Measurements from ENCODE around the gene ACADS. TPM values are rescaled to one million over a fixed set of nuclear protein-coding genes. Genes with fewer than 3 reads are reported as not detected.

ACADS gene
- total and polyA plus RNA-seq, 9 of the 15 experiments (the other 6 are each of a cell fraction or from before 2014, with no cell fraction given): 0.06 to 20.3 (median 8.8) TPM

- BruUV-seq (replicated peaks): no TSS peak
- H3K36me3 ChIP-seq (ENCODE audit: control insufficient read depth, insufficient read depth, low read length): no peaks in the 10 kb centered on the region
- no peak overlapping the region for H3K4me3 ChIP-seq
- no peaks in the 10 kb centered on the region for H3K9me1 ChIP-seq (ENCODE audit: control insufficient read depth, insufficient read depth, low read length)
- no peaks in the 10 kb centered on the region for H3K79me2 ChIP-seq (ENCODE audit: control insufficient read depth, insufficient read depth, low read length)
- DNase-seq (ENCODE audit: extremely low read depth in 1 of 4, low spot score in 3 of 4) (no peak), FAIRE-seq (no peak), ATAC-seq (no peak)
- no peak overlapping the region for H3K4me2 ChIP-seq (ENCODE audit: insufficient read depth, low read length)
- no peak overlapping the region for H3K27ac ChIP-seq (ENCODE audit: extremely low read depth, low read depth, low read length)
- in situ Hi-C loops (cut with MboI): no loop called here
- H3K9ac ChIP-seq (ENCODE audit: insufficient read depth in 1 of 2, low read depth in 2 of 2, low read length in 2 of 2): no peak overlapping the region
- H3K4me1 ChIP-seq (replicated peaks in 1 of 2; ENCODE audit: control insufficient read depth in 2 of 2, insufficient read depth in 2 of 2, low read length in 2 of 2): no peaks in the 10 kb centered on the region; a peak in 2 of 5 replicates
- no peaks in the 10 kb centered on the region for H4K20me1 ChIP-seq (replicated peaks; ENCODE audit: control insufficient read depth, insufficient read depth, low read length)
- ChIA-PET CTCF (ENCODE audit: low intra/inter-chr PET ratio) (no interaction called here), POLR2A (interaction anchor here (1.5 kb wide), 1 partner anchor 11 kb away, joined by 4 read pairs; no protein-coding TSS in a partner anchor)
- WGBS (ENCODE audit: insufficient coverage, low coverage, missing lambda C conversion rate): 0% methylated on average over 4 of the region's 5 CpGs
- no peak overlapping the region for H2AFZ ChIP-seq (ENCODE audit: low read depth, low read length)
- no peaks in the 10 kb centered on the region for H3K9me3 ChIP-seq (replicated peaks; ENCODE audit: control insufficient read depth, insufficient read depth, low read depth, low read length)
- intact Hi-C loops (cut with micrococcal nuclease): no loop called here
- peaks cover 16 to 28% of the 10 kb centered on the region in 2 experiments for H3K27me3 ChIP-seq (ENCODE audit: control insufficient read depth in 2 of 2, insufficient read depth in 2 of 2, low read length in 2 of 2)
- no peak for TF ChIP-seq NFRKB (IDR thresholded peaks at IDR 0.05; ENCODE audit: low read depth)
- no peak for TF ChIP-seq ZBTB1 (CRISPR knock-in tag; IDR thresholded peaks at IDR 0.05; ENCODE audit: borderline replicate concordance, low read depth)
- no peak for TF ChIP-seq HBP1 (CRISPR knock-in tag; IDR thresholded peaks at IDR 0.05)
- TF ChIP-seq, protein P1, sequence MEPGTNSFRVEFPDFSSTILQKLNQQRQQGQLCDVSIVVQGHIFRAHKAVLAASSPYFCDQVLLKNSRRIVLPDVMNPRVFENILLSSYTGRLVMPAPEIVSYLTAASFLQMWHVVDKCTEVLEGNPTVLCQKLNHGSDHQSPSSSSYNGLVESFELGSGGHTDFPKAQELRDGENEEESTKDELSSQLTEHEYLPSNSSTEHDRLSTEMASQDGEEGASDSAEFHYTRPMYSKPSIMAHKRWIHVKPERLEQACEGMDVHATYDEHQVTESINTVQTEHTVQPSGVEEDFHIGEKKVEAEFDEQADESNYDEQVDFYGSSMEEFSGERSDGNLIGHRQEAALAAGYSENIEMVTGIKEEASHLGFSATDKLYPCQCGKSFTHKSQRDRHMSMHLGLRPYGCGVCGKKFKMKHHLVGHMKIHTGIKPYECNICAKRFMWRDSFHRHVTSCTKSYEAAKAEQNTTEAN (CRISPR knock-in tag; IDR thresholded peaks at IDR 0.05): no peak
- TF ChIP-seq ZNF445 (CRISPR knock-in tag; IDR thresholded peaks at IDR 0.05; ENCODE audit: low read depth): no peak
- no peak for TF ChIP-seq ZFPM2 (CRISPR knock-in tag; IDR thresholded peaks at IDR 0.05)
- no peak for TF ChIP-seq PHB2 (IDR thresholded peaks at IDR 0.05; ENCODE audit: low read depth)
- TF ChIP-seq ZNF699 (CRISPR knock-in tag; IDR thresholded peaks at IDR 0.05; ENCODE audit: insufficient replicate concordance): no peak
- TF ChIP-seq RBM39 (optimal IDR thresholded peaks at IDR 0.05; ENCODE audit: low read depth, low read length): no peak
- no peak for TF ChIP-seq HNRNPLL (IDR thresholded peaks at IDR 0.05; ENCODE audit: low read depth, low read length, poor library complexity, severe bottlenecking)
- TF ChIP-seq ZNF3 (CRISPR knock-in tag; IDR thresholded peaks at IDR 0.05): no peak
- TF ChIP-seq BRD4 (IDR thresholded peaks at IDR 0.05): no peak
- TF ChIP-seq WHSC1 (IDR thresholded peaks at IDR 0.05; ENCODE audit: low read length): no peak
- no peak for TF ChIP-seq FOXA3 (CRISPR knock-in tag; conservative IDR thresholded peaks at IDR 0.05 in 1 of 2, IDR thresholded peaks at IDR 0.05 in 1 of 2)
- TF ChIP-seq MEIS2 (IDR thresholded peaks at IDR 0.05; ENCODE audit: partially characterized antibody): no peak
These were observed 45.4 kb upstream of the ACADS start for GRCh38 chr12:120680165-120680738.

Data from K562 (cell line).